ENCODE data around the gene ZNF32. TPM values are rescaled to one million over a fixed set of nuclear protein-coding genes. Genes with fewer than 3 reads are reported as not detected.

ZNF32 gene
- total RNA-seq, 1 experiment from 2014 or later: 14.6 TPM

- H3K27me3 ChIP-seq (ENCODE audit: insufficient read depth, low read length): no peaks in the 10 kb centered on the region
- peaks cover 10% of the 10 kb centered on the region for H3K9me3 ChIP-seq (ENCODE audit: control insufficient read depth, low read depth, low read length)
- H3K18ac ChIP-seq (ENCODE audit: insufficient read length, low read depth, low read length): no peak overlapping the region
- no peak overlapping the region for H2BK5ac ChIP-seq (ENCODE audit: insufficient read length, low read length)
- H2BK20ac ChIP-seq (ENCODE audit: low read depth, low read length, poor library complexity, severe bottlenecking): no peak overlapping the region
- no peak overlapping the region for H3T11ph ChIP-seq (ENCODE audit: low read length)
- H3K14ac ChIP-seq (ENCODE audit: insufficient read depth, low read length): no peak overlapping the region
- H2AK5ac ChIP-seq (ENCODE audit: insufficient read length, low read length): no peak overlapping the region
- no peaks in the 10 kb centered on the region for H3K4me1 ChIP-seq (ENCODE audit: insufficient read depth, low read length)
- H3K27ac Mint-ChIP-seq: no peak overlapping the region
- peaks cover 41 to 51% of the 10 kb centered on the region in 2 experiments for H3K9me3 Mint-ChIP-seq
- no peak overlapping the region for H2BK120ac ChIP-seq (ENCODE audit: low read depth, low read length, poor library complexity, severe bottlenecking)
- TF ChIP-seq CTCF (conservative IDR thresholded peaks at IDR 0.05): no peak
- no peak overlapping the region for H2AFZ ChIP-seq (ENCODE audit: low read length)
- no peaks in the 10 kb centered on the region for H3K79me1 ChIP-seq (ENCODE audit: insufficient read depth, low read depth, low read length, poor library complexity, severe bottlenecking)
- H3K4ac ChIP-seq (ENCODE audit: low read depth, low read length): no peak overlapping the region
- H4K20me1 ChIP-seq (ENCODE audit: control insufficient read depth, insufficient read depth, insufficient read length): no peaks in the 10 kb centered on the region
- no CpG with 5 or more reads among the region's 2 CpGs for WGBS (ENCODE audit: extremely low coverage, insufficient read length, low lambda C conversion rate)
- H4K5ac ChIP-seq (ENCODE audit: insufficient read length, low read depth, low read length): no peak overlapping the region
- no peak overlapping the region for H3K23ac ChIP-seq (ENCODE audit: insufficient read length, low read depth, low read length)
- H4K8ac ChIP-seq (replicated peaks; ENCODE audit: insufficient read length, low read depth, low read length): no peak overlapping the region
- no peak for DNase-seq
- H4K91ac ChIP-seq (ENCODE audit: insufficient read length, low read depth, low read length): no peak overlapping the region
- peaks cover 13 to 19% (median 18%) of the 10 kb centered on the region in 3 experiments for H3K36me3 Mint-ChIP-seq (ENCODE audit: insufficient read depth in 1 of 3, low read depth in 3 of 3)
- no peaks in the 10 kb centered on the region for H3K23me2 ChIP-seq (ENCODE audit: insufficient read length, low read depth, low read length, poor library complexity, severe bottlenecking)
- no peak overlapping the region for H3K4me2 ChIP-seq (ENCODE audit: insufficient read depth, insufficient read length, low read length)
- H3K4me3 Mint-ChIP-seq: no peak overlapping the region
- H3K79me2 ChIP-seq (ENCODE audit: insufficient read depth, low read length): no peaks in the 10 kb centered on the region
- no peak overlapping the region for H3K27ac ChIP-seq (ENCODE audit: insufficient read length, low read depth, low read length)
- H3K4me1 Mint-ChIP-seq: no peaks in the 10 kb centered on the region
- H2BK15ac ChIP-seq (ENCODE audit: low read depth, low read length): no peak overlapping the region
- no peak overlapping the region for H3K9ac ChIP-seq (ENCODE audit: extremely low read depth, insufficient read length, low read length)
- no peak overlapping the region for H3K56ac ChIP-seq (ENCODE audit: insufficient read length, low read depth, low read length)
- H3K27me3 Mint-ChIP-seq (ENCODE audit: low read depth): peaks cover 1% of the 10 kb centered on the region; the same call in 1 of the 2 replicates
- H2BK12ac ChIP-seq (ENCODE audit: insufficient read length, low read depth, low read length): no peak overlapping the region
Measured at GRCh38 chr10:43622038-43622437, 26.6 kb downstream of the ZNF32 start.

Data from H9 (cell line).